ENCODE data around the gene MDM2. TPM values are rescaled to one million over a fixed set of nuclear protein-coding genes. Genes with fewer than 3 reads are reported as not detected.

MDM2 gene
- total and polyA plus RNA-seq, 9 of the 15 experiments (the other 6 are each of a cell fraction or from before 2014, with no cell fraction given) = 13.6 to 100 (median 49.0) TPM

GRCh38 chr12:68808388-68809189 lies 612 bp downstream of the MDM2 start (continued):
- TF ChIP-seq ZNF263 (CRISPR knock-in tag; IDR thresholded peaks at IDR 0.05; ENCODE audit: borderline replicate concordance) = no peak
- no peak for TF ChIP-seq NFIC (IDR thresholded peaks at IDR 0.05)
- no peak for TF ChIP-seq PPARD (CRISPR knock-in tag; IDR thresholded peaks at IDR 0.05)
- no peak for TF ChIP-seq SMARCA5 (IDR thresholded peaks at IDR 0.05)
- TF ChIP-seq GATA2 (CRISPR knock-in tag; IDR thresholded peaks at IDR 0.05) = no peak
- TF ChIP-seq, protein P1, sequence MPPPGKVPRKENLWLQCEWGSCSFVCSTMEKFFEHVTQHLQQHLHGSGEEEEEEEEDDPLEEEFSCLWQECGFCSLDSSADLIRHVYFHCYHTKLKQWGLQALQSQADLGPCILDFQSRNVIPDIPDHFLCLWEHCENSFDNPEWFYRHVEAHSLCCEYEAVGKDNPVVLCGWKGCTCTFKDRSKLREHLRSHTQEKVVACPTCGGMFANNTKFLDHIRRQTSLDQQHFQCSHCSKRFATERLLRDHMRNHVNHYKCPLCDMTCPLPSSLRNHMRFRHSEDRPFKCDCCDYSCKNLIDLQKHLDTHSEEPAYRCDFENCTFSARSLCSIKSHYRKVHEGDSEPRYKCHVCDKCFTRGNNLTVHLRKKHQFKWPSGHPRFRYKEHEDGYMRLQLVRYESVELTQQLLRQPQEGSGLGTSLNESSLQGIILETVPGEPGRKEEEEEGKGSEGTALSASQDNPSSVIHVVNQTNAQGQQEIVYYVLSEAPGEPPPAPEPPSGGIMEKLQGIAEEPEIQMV (tag; conservative IDR thresholded peaks at IDR 0.05; ENCODE audit: low read depth) = no peak
- peak; percentile 37; the same call in 1 of the 2 replicates for TF ChIP-seq NCOA1 (IDR thresholded peaks at IDR 0.05; ENCODE audit: low read depth)
- TF ChIP-seq SNAPC5 (CRISPR knock-in tag; IDR thresholded peaks at IDR 0.05) = no peak
- no peak for TF ChIP-seq ZNF282 (CRISPR knock-in tag; IDR thresholded peaks at IDR 0.05)
- TF ChIP-seq MAFK (IDR thresholded peaks at IDR 0.05; ENCODE audit: low read length) = peak; percentile 54; the same call in 1 of the 2 replicates
- TF ChIP-seq ZNF384 (IDR thresholded peaks at IDR 0.05; ENCODE audit: low read depth, low read length) = no peak
- TF ChIP-seq SAP30 (IDR thresholded peaks at IDR 0.05; ENCODE audit: borderline replicate concordance, insufficient read depth, low read depth, low read length, poor library complexity, severe bottlenecking) = peak; percentile 65
- no peak for TF ChIP-seq POLR3A (IDR thresholded peaks at IDR 0.05; ENCODE audit: borderline replicate concordance, extremely low read depth, insufficient read depth, insufficient read length)
- no peak for TF ChIP-seq TOE1 (IDR thresholded peaks at IDR 0.05; ENCODE audit: borderline replicate concordance)
- TF ChIP-seq TOE1 (CRISPR knock-in tag; IDR thresholded peaks at IDR 0.05; ENCODE audit: borderline replicate concordance, low read depth) = no peak
- TF ChIP-seq, protein P2, sequence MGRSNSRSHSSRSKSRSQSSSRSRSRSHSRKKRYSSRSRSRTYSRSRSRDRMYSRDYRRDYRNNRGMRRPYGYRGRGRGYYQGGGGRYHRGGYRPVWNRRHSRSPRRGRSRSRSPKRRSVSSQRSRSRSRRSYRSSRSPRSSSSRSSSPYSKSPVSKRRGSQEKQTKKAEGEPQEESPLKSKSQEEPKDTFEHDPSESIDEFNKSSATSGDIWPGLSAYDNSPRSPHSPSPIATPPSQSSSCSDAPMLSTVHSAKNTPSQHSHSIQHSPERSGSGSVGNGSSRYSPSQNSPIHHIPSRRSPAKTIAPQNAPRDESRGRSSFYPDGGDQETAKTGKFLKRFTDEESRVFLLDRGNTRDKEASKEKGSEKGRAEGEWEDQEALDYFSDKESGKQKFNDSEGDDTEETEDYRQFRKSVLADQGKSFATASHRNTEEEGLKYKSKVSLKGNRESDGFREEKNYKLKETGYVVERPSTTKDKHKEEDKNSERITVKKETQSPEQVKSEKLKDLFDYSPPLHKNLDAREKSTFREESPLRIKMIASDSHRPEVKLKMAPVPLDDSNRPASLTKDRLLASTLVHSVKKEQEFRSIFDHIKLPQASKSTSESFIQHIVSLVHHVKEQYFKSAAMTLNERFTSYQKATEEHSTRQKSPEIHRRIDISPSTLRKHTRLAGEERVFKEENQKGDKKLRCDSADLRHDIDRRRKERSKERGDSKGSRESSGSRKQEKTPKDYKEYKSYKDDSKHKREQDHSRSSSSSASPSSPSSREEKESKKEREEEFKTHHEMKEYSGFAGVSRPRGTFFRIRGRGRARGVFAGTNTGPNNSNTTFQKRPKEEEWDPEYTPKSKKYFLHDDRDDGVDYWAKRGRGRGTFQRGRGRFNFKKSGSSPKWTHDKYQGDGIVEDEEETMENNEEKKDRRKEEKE (IDR thresholded peaks at IDR 0.05; ENCODE audit: borderline replicate concordance in 1 of 2, control insufficient read depth in 1 of 2, low read depth in 2 of 2, low read length in 1 of 2) = no peak
- TF ChIP-seq PTBP1 (IDR thresholded peaks at IDR 0.05; ENCODE audit: low read depth, low read length) = no peak
- peak; percentile 57; the same call in 1 of the 2 replicates for TF ChIP-seq CHD2 (IDR thresholded peaks at IDR 0.05; ENCODE audit: low read depth, low read length)
- no peak for TF ChIP-seq SREBF1 (IDR thresholded peaks at IDR 0.05; ENCODE audit: borderline replicate concordance, low read depth, low read length)
- TF ChIP-seq NFYB (IDR thresholded peaks at IDR 0.05; ENCODE audit: extremely low read depth, insufficient read length) = no peak
- TF ChIP-seq POLR2A (conservative IDR thresholded peaks at IDR 0.05) = peak; percentile 57; the same call in 1 of the 2 replicates
- no peak for TF ChIP-seq RBM15 (IDR thresholded peaks at IDR 0.05; ENCODE audit: insufficient read depth, low read length)
- no peak for TF ChIP-seq BHLHE40 (IDR thresholded peaks at IDR 0.05; ENCODE audit: low read length)
- TF ChIP-seq MECOM (CRISPR knock-in tag; IDR thresholded peaks at IDR 0.05) = no peak
- no peak for TF ChIP-seq ZNF57 (CRISPR knock-in tag; IDR thresholded peaks at IDR 0.05)

Measured in K562 (cell line).